ENCODE measurements around the gene PRR36. TPM values are rescaled to one million over a fixed set of nuclear protein-coding genes. Genes with fewer than 3 reads are reported as not detected.

Gene PRR36
- total RNA-seq, 1 donor from 2014 or later = 37.4 TPM

- DNase-seq (ENCODE audit: low spot score, unreplicated experiment) = no peak
- H3K27ac Mint-ChIP-seq = no peak overlapping the region
- no peaks in the 10 kb centered on the region for H3K9me3 Mint-ChIP-seq (ENCODE audit: low read depth)
- peaks cover 20% of the 10 kb centered on the region for H3K27me3 Mint-ChIP-seq
- H3K4me3 Mint-ChIP-seq (ENCODE audit: low read depth) = peak overlapping the region; percentile 58
- no peak for TF ChIP-seq CTCF (IDR thresholded peaks at IDR 0.05; ENCODE audit: unreplicated experiment)
- H3K4me1 Mint-ChIP-seq (ENCODE audit: low read depth) = no peaks in the 10 kb centered on the region
- H3K36me3 Mint-ChIP-seq (ENCODE audit: insufficient read depth) = no peaks in the 10 kb centered on the region
Observed at GRCh38 chr19:7888826-7889217, 14.6 kb upstream of the PRR36 start.

GRCh38 chr19:7888145-7888825, 14.1 kb upstream of the PRR36 start, which contains the start of gene LRRC8E:
Gene LRRC8E, plus strand, starts transcription at chr19:7888510. Its CDS starts 7,094 bp downstream, at chr19:7895604.
- peak; percentile 69 for DNase-seq (ENCODE audit: low spot score, unreplicated experiment)
- no peak for TF ChIP-seq CTCF (IDR thresholded peaks at IDR 0.05; ENCODE audit: unreplicated experiment)
- H3K36me3 Mint-ChIP-seq (ENCODE audit: insufficient read depth) = no peaks in the 10 kb centered on the region
- H3K27me3 Mint-ChIP-seq = peaks cover 20% of the 10 kb centered on the region
- no peaks in the 10 kb centered on the region for H3K4me1 Mint-ChIP-seq (ENCODE audit: low read depth)
- peak within 1 kb of the TSS; percentile 58 for H3K4me3 Mint-ChIP-seq (ENCODE audit: low read depth)
- no peaks in the 10 kb centered on the region for H3K9me3 Mint-ChIP-seq (ENCODE audit: low read depth)
- no peak within 1 kb of the TSS for H3K27ac Mint-ChIP-seq

- no peak overlapping the region for H3K27ac Mint-ChIP-seq
- no peaks in the 10 kb centered on the region for H3K4me1 Mint-ChIP-seq (ENCODE audit: low read depth)
- no peak for DNase-seq (ENCODE audit: low spot score, unreplicated experiment)
- H3K27me3 Mint-ChIP-seq = peaks cover 20% of the 10 kb centered on the region
- H3K4me3 Mint-ChIP-seq (ENCODE audit: low read depth) = no peak overlapping the region
- H3K9me3 Mint-ChIP-seq (ENCODE audit: low read depth) = no peaks in the 10 kb centered on the region
- no peaks in the 10 kb centered on the region for H3K36me3 Mint-ChIP-seq (ENCODE audit: insufficient read depth)
- no peak for TF ChIP-seq CTCF (IDR thresholded peaks at IDR 0.05; ENCODE audit: unreplicated experiment)
Observed at GRCh38 chr19:7887408-7888144, 13.4 kb upstream of the PRR36 start.

- H3K9me3 Mint-ChIP-seq (ENCODE audit: low read depth) = no peaks in the 10 kb centered on the region
- no peaks in the 10 kb centered on the region for H3K36me3 Mint-ChIP-seq (ENCODE audit: insufficient read depth)
- H3K27me3 Mint-ChIP-seq = peaks cover 16% of the 10 kb centered on the region
- H3K27ac Mint-ChIP-seq = no peak overlapping the region
- no peak for TF ChIP-seq CTCF (IDR thresholded peaks at IDR 0.05; ENCODE audit: unreplicated experiment)
- no peak for DNase-seq (ENCODE audit: low spot score, unreplicated experiment)
- H3K4me1 Mint-ChIP-seq (ENCODE audit: low read depth) = no peaks in the 10 kb centered on the region
- no peak overlapping the region for H3K4me3 Mint-ChIP-seq (ENCODE audit: low read depth)
Observed at GRCh38 chr19:7885818-7886217, 11.6 kb upstream of the PRR36 start.

GRCh38 chr19:7883796-7884570, 9.8 kb upstream of the PRR36 start:
- TF ChIP-seq CTCF (IDR thresholded peaks at IDR 0.05; ENCODE audit: unreplicated experiment) = no peak
- Mint-ChIP-seq H3K36me3 (ENCODE audit: insufficient read depth) (no peaks in the 10 kb centered on the region), H3K27ac (no peak overlapping the region), H3K9me3 (ENCODE audit: low read depth) (no peaks in the 10 kb centered on the region), H3K4me1 (ENCODE audit: low read depth) (no peaks in the 10 kb centered on the region), H3K27me3 (peaks cover 14% of the 10 kb centered on the region), H3K4me3 (ENCODE audit: low read depth) (no peak overlapping the region)
- DNase-seq (ENCODE audit: low spot score, unreplicated experiment) = no peak
